OCI-LY7 (cell line): ENCODE results near the gene SIRT5.

Experiments used
- EZH2phosphoT487 ChIP-seq: fragments of 200-600 bp; sonication (generic); IDR thresholded peaks from 2 replicates; pipeline ENCODE4 v1.6.1; 2018; ENCODE audit warnings: low read depth, borderline replicate concordance, mild to moderate bottlenecking, mixed run types, antibody characterized with exemption, low read length, moderate library complexity, mixed read lengths
- TF ChIP-seq, protein P1 (sequence below): fragments of 200-600 bp; sonication (generic); conservative IDR thresholded peaks from 2 replicates; pipeline ENCODE4 v1.5.1; 2014; ENCODE audit warnings: mild to moderate bottlenecking, antibody characterized with exemption, low read length, moderate library complexity, mixed read lengths

DNA sequence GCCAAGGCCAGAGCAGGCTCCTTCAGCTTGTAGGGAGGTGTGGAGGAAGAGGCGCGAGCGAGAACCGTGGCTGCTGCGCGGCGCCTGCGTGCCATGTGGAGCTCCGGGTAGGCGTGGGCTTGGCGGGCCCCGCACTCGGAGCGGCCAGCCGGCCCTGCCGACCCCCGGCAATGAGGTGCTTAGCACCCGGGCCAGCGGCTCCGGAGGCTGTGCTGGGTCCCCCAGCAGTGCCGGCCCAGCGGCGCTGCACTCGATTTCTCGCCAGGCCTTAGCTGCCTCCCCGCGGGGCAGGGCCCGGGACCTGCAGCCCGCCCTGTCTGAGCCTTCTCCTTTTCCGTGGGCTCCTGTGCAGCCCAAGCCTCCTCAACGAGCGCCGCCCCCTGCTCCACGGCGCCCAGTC, 32.9 kb upstream of the SIRT5 start:
- TF ChIP-seq, protein P1, sequence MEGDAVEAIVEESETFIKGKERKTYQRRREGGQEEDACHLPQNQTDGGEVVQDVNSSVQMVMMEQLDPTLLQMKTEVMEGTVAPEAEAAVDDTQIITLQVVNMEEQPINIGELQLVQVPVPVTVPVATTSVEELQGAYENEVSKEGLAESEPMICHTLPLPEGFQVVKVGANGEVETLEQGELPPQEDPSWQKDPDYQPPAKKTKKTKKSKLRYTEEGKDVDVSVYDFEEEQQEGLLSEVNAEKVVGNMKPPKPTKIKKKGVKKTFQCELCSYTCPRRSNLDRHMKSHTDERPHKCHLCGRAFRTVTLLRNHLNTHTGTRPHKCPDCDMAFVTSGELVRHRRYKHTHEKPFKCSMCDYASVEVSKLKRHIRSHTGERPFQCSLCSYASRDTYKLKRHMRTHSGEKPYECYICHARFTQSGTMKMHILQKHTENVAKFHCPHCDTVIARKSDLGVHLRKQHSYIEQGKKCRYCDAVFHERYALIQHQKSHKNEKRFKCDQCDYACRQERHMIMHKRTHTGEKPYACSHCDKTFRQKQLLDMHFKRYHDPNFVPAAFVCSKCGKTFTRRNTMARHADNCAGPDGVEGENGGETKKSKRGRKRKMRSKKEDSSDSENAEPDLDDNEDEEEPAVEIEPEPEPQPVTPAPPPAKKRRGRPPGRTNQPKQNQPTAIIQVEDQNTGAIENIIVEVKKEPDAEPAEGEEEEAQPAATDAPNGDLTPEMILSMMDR, result no peak
- TF ChIP-seq EZH2phosphoT487, result no peak
